Renal pelvis (tissue), 12 donors: ENCODE results near the gene CD209. TPM values are rescaled to one million over a fixed set of nuclear protein-coding genes. Genes with fewer than 3 reads are reported as not detected.
"Not testable (repeated sequence)": the region's sequence is repeated elsewhere in the genome, so short reads cannot be mapped to it uniquely, and the experiment has no call there.

ENCODE experiments used
- DNase-seq: peaks from one replicate; pipeline ENCODE4 v3.0.0-alpha.2; 2013
- long read RNA-seq, 16 experiments: transcript quantifications; one replicate each; lab custom pipeline, GENCODE V29; 2026
- polyA plus RNA-seq, 3 donors: library from polyadenylated mRNA; unstranded; fragments of 120-200 nt; gene quantifications; one replicate each; pipeline ENCODE4 v1.2.1, GENCODE V29; 2013; ENCODE audit not compliant: insufficient read length in 3 of 3

The CD209 gene
- polyA plus RNA-seq: 1 to 10 TPM in 2 of 3 donors, under 1 TPM in 1; 1.00 to 1.9 (median 1.5) TPM
- long read RNA-seq, donor 1: 0 reads
- long read RNA-seq, donor 2: 0 reads
- long read RNA-seq, donor 3: 0 reads
- long read RNA-seq, donor 4: 0 reads
- long read RNA-seq, donor 5, full-length matches to known transcripts: 1 of 1 reads
- long read RNA-seq, donor 5, partial matches to known transcripts: 0 of 1 reads
- long read RNA-seq, donor 5, other reads (novel, unspliced or antisense): 0 of 1 reads
- long read RNA-seq, donor 6, full-length matches to known transcripts: 1 of 1 reads
- long read RNA-seq, donor 6, partial matches to known transcripts: 0 of 1 reads
- long read RNA-seq, donor 6, other reads (novel, unspliced or antisense): 0 of 1 reads
- long read RNA-seq, donor 7: 0 reads
- long read RNA-seq, donor 8: 0 reads
- long read RNA-seq, donor 9: 0 reads
- long read RNA-seq, donor 10: 0 reads
- long read RNA-seq, donor 11: 0 reads
- long read RNA-seq, donor 12: 0 reads
- long read RNA-seq, donor 13: 0 reads
- long read RNA-seq, donor 14: 0 reads
- long read RNA-seq, donor 15: 0 reads
- long read RNA-seq, donor 16, full-length matches to known transcripts: 1 of 1 reads
- long read RNA-seq, donor 16, partial matches to known transcripts: 0 of 1 reads
- long read RNA-seq, donor 16, other reads (novel, unspliced or antisense): 0 of 1 reads

GRCh38 chr19:7746903-7747884, at the start of gene CD209:
TSS of gene CD209 (minus strand) at chr19:7747534. CDS start at chr19:7747511, 23 bp downstream.
- peak; percentile 40 for DNase-seq

GRCh38 chr19:7795555-7796161, 48.3 kb upstream of the CD209 start:
- no peak for DNase-seq

- no peak for DNase-seq
Measured at GRCh38 chr19:7793493-7793892, 46.2 kb upstream of the CD209 start.

GRCh38 chr19:7792701-7793100, 45.4 kb upstream of the CD209 start:
- DNase-seq: not testable (repeated sequence)

DNA sequence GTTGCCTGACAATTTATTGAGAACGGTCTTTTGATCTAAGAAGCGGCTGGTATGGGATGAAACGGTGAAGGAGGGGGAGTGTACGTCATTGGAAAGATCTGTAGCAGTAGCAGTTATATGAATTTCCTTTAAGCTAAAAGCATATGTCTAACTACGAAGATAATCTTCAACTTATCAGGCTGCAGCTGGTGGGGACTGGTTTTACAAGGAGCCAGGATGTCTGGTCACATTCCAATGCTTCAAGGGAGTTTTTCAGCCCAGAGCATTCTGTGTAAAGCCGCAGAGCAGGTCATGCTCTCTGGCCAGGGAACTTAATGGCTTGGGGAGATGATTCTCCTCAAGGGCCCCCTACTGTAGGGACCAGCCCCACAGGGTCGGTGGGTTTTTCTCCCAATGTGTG, 44.9 kb upstream of the CD209 start:
- DNase-seq: peak; percentile 63

DNA sequence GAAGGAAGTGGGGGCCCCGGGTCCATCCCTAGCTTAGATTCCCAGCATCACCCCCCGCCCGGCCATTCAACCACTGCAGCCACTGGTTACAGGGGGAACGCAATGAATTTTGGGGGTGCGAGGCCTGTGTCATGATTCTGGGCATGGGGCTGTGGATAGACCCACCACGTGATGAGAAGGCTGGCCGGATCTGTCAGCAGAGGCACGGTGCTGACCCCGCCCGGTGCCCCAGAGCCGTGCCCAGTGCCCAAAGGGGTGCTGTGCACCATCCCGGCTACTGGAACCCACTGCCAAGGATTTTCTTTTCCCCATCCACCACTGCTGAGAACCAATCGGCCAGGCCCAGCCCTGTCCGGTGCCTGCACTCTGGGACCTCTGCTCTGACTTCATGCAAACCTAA, 43.1 kb upstream of the CD209 start:
- no peak for DNase-seq

- no peak for DNase-seq
Measured at GRCh38 chr19:7789447-7789846, 42.1 kb upstream of the CD209 start.

DNA sequence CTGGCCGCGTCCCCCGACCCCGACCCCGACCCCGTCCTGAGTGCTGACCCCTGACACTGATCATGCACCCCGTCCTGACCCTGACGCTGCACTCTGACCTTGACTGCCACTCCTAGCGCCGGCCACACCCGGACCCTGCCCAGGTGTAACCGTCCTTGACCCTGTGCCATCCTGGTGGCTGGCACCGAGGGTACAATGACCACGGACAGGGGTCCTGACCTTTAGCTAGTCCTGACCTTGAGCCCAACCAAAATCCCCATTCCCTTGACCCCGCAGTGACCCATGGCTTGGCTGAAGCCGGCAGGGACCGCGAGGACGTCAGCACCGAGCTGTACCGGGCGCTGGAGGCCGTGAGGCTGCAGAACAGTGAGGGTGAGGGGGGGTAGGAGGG, 41.6 kb upstream of the CD209 start:
- DNase-seq: no peak

DNA sequence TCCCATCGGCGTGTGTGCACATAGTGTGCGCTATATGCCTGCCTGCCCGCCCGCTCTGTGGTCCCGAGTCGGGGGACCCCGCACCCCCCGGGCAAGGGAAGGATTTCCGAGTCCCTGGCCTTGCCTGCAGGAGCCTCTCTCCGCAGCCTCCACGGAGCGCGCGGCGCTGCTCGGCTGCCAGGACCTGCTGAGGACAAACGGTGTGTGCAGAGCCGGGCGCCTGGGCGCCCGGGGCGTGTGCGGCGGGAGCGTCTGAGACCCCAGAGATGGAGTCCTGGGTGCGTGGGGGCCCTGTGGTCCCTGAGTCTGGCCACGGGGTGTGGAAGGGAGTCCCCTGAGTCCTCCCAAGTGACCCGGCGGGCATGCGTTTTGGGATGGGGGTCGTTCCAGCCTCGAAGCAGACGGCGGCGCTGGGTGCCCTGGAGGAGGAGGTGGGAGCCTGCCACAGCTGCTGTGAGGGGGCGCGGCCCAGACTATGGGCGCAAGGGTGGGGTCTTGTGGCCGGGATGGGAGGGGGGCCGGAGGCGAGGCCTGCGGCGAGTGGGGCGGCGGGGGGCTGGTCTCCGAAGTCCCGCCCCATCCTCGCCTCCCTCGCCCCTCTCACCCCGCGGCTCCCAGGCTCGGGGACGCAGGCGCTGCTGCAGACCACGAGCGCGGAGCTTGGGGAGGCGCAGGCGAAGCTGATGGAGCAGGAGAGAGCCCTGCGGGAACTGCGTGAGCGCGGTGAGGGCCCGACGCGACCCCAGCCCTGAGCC, 41.0 kb upstream of the CD209 start:
- DNase-seq: no peak

DNA sequence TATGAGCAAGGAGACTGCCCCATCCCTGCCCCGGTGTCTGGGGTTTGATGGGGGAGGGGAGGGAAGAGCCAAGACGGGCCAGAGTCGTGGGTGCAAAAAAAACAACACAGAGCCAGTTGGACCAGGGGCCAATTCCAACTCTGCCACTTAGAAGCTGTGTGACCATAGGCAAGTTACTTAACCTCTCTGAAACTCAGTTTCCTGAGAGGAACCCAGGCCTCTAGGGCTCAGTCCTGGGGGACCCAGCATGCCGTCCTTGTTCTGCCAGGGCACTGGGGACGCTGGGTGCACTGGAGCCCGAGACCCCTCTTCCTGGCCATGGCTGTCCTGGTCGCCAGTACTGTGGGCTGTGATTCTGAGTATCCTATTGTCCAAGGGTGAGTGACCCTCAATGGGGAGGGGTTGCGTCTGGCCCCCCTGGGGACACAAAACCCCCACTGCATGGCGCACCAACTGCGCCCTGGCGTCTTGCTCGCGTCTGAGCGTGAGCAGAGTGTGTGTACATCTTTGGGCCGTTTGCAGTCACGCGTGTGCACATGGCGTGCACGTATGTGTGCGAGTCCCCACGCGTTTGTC, 40.4 kb upstream of the CD209 start:
- no peak for DNase-seq

GRCh38 chr19:7787141-7787540, 39.8 kb upstream of the CD209 start:
- DNase-seq: no peak

- no peak for DNase-seq
Measured at GRCh38 chr19:7784856-7785255, 37.5 kb upstream of the CD209 start.

DNA sequence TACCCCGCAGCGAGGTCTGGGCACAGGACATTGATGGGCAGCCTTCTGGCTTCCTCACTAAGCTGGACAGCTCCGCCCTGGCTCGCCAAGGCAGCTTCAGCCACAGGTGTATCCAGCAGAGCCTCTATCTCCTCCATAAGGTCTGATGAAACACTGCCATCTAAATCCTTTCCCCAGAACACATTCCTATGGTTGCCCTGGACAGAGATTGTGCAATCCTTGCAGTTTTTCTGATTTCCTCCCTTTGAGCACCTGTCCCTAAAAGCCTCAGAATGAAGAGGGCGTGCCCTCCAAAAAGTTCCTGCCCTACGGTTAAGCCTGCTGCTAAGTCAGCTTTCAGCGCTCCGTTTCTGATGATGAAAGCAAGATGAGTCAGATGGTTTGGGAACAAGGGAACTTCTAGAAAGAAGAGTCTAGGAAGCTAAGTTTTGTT, 36.7 kb upstream of the CD209 start:
- no peak for DNase-seq

GRCh38 chr19:7781157-7781556, 33.8 kb upstream of the CD209 start:
- no peak for DNase-seq

- DNase-seq: no peak
Measured at GRCh38 chr19:7779631-7780486, 32.5 kb upstream of the CD209 start.

GRCh38 chr19:7778081-7778480, 30.7 kb upstream of the CD209 start:
- no peak for DNase-seq

GRCh38 chr19:7775761-7776160, 28.4 kb upstream of the CD209 start:
- no peak for DNase-seq

- DNase-seq: no peak
Measured at GRCh38 chr19:7773841-7774240, 26.5 kb upstream of the CD209 start.

- DNase-seq: no peak
Measured at GRCh38 chr19:7772752-7773291, 25.5 kb upstream of the CD209 start.
